Lower lobe of right lung (tissue), 2 donors: ENCODE data around the gene SDK1. TPM values are rescaled to one million over a fixed set of nuclear protein-coding genes. Genes with fewer than 3 reads are reported as not detected.
"Not testable (repeated sequence)": the region's sequence is repeated elsewhere in the genome, so short reads cannot be mapped to it uniquely, and the experiment has no call there.

Experiments
- ATAC-seq, 2 donors: fragments of 200-7000 bp; cut with Tn5 transposase; one replicate each; pipeline ENCODE4 v1.9.1; 2020 to 2022; ENCODE audit warnings: mild to moderate bottlenecking in 2 of 2, moderate library complexity in 2 of 2
- DNase-seq: peaks from one replicate; pipeline ENCODE4 v3.0.0-alpha.2; 2020
- H3K27ac ChIP-seq: fragments of 200-600 bp; one replicate; pipeline ENCODE4 v1.8.0; 2022
- H3K27me3 ChIP-seq: fragments of 200-600 bp; one replicate; pipeline ENCODE4 v1.8.0; 2022; ENCODE audit warnings: low read depth
- H3K36me3 ChIP-seq: fragments of 200-600 bp; one replicate; pipeline ENCODE4 v1.8.0; 2022; ENCODE audit warnings: mild to moderate bottlenecking
- H3K4me1 ChIP-seq: fragments of 200-600 bp; one replicate; pipeline ENCODE4 v1.8.0; 2022
- H3K4me3 ChIP-seq: fragments of 200-600 bp; one replicate; pipeline ENCODE4 v1.8.0; 2022; ENCODE audit warnings: mild to moderate bottlenecking
- H3K9me3 ChIP-seq: fragments of 200-600 bp; one replicate; pipeline ENCODE4 v1.8.0; 2022
- intact Hi-C: fragments of 100-400 bp; cut with DNase I; formaldehyde crosslinking; loops from one replicate; pipeline ENCODE4 v1.11.0; 2022
- total RNA-seq: library from RNA; stranded (reverse); fragmentation: NEBNext Ultra II Directional; extraction: Animal tissue kit (Norgen Biotek cat#: 25700); gene quantifications from one replicate; pipeline ENCODE4 v1.2.1, GENCODE V29; 2021
- TF ChIP-seq, protein P1 (sequence below): fragments of 200-600 bp; IDR thresholded peaks from one replicate; pipeline ENCODE4 v1.8.0; 2022; ENCODE audit warnings: antibody characterized with exemption, mild to moderate bottlenecking
- donor health status: DM: no; HTN: yes; CAD: no; lungs with severe emphysema.

The SDK1 gene
- total RNA-seq, 1 donor from 2014 or later = 10.0 TPM

DNA sequence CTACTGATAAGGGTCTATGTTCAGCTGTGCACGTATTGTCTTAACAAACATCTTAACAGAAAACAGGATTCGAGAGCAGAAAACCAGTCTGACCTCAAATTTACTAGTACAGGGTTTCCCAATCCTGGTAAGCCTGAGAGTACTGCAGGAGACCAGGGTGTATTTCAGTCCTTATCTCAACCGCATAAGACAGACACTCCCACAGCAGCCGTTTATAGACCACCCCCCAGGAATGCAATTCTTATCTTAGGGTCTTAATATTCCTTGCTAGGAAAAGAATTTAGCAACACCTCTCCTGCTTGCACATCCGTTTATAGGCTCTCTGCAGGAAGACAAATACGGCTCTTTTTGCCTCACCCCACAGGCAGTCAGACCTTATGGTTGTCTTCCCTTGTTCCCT, 277.3 kb downstream of the SDK1 start:
- no peak for ATAC-seq
- TF ChIP-seq, protein P1, sequence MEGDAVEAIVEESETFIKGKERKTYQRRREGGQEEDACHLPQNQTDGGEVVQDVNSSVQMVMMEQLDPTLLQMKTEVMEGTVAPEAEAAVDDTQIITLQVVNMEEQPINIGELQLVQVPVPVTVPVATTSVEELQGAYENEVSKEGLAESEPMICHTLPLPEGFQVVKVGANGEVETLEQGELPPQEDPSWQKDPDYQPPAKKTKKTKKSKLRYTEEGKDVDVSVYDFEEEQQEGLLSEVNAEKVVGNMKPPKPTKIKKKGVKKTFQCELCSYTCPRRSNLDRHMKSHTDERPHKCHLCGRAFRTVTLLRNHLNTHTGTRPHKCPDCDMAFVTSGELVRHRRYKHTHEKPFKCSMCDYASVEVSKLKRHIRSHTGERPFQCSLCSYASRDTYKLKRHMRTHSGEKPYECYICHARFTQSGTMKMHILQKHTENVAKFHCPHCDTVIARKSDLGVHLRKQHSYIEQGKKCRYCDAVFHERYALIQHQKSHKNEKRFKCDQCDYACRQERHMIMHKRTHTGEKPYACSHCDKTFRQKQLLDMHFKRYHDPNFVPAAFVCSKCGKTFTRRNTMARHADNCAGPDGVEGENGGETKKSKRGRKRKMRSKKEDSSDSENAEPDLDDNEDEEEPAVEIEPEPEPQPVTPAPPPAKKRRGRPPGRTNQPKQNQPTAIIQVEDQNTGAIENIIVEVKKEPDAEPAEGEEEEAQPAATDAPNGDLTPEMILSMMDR = no peak
- Histone ChIP-seq H3K4me3 (no peak overlapping the region), H3K27me3 (no peaks in the 10 kb centered on the region), H3K4me1 (no peaks in the 10 kb centered on the region), H3K36me3 (no peaks in the 10 kb centered on the region), H3K27ac (no peak overlapping the region), H3K9me3 (peaks cover 12% of the 10 kb centered on the region)
- intact Hi-C loops = no loop called here
- DNase-seq = no peak

DNA sequence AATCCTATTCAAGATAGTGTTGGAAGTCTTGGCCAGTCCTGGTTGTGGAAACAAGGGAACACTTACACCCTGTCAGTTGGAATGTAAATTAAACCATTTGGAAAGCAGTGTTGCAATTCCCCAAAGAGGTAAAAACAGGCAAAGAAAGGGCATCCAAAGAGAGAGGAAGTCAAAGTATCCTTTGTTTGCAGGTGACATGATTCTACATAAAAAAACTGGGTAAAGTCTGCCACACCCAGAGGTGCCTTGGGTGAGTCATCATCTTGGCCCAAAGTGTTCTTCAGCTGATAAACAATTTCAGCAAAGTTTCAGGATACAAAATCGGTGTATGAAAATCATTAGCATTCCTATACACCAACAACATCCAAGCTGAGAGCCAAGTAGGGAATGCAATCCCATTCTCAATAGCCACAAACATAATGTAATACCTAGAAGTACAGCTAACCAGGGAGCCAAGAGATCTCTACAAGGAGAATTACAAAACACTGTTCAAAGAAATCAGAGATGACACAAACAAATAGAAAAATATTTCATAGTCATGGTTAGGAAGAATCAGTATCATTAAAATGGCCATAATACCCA, 278.7 kb downstream of the SDK1 start:
- DNase-seq (no peak), ATAC-seq (no peak)
- H3K36me3 ChIP-seq = no peaks in the 10 kb centered on the region
- intact Hi-C loops = no loop called here
- TF ChIP-seq, protein P1 = no peak
- no peak overlapping the region for H3K4me3 ChIP-seq
- no peaks in the 10 kb centered on the region for H3K4me1 ChIP-seq
- peaks cover 12% of the 10 kb centered on the region for H3K9me3 ChIP-seq
- H3K27ac ChIP-seq = no peak overlapping the region
- no peaks in the 10 kb centered on the region for H3K27me3 ChIP-seq

DNA sequence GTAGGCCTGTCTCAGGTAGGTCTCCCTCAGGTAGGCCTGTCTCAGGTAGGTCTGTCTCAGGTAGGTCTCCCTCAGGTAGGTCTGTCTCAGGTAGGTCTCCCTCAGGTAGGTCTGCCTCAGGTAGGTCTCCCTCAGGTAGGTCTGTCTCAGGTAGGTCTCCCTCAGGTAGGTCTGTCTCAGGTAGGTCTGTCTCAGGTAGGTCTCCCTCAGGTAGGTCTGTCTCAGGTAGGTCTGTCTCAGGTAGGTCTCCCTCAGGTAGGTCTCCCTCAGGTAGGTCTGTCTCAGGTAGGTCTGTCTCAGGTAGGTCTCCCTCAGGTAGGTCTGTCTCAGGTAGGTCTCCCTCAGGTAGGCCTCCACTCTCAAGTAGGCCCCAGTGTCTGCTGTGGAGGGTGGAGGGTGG, 281.1 kb downstream of the SDK1 start:
- intact Hi-C loops = not testable (repeated sequence)

DNA sequence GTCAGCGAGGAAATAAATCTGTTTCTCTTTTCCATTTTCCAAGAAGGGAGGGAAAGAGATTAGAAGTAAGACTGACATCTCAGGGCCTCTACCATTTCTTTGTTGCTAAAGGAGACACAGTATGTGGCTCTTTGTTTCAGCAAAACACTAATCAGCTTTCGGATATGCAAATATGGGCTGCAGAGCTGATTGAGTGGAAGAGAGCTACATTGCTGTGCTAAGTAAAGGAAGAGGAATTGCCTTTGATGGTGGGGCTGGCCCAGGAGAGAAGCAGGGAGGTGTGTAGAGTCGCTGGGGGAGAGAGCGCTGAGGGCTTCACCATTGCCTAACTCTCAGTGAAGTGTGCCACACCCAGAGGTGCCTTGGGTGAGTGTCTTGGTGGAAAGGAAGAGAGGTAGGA, 284.8 kb downstream of the SDK1 start:
- H3K36me3 ChIP-seq = no peaks in the 10 kb centered on the region

More for the DNA sequence above, 281.1 kb downstream of the SDK1 start:
- not testable (repeated sequence) for H3K27ac ChIP-seq, H3K36me3 ChIP-seq, H3K4me1 ChIP-seq, H3K27me3 ChIP-seq, DNase-seq, H3K4me3 ChIP-seq, ATAC-seq
- H3K9me3 ChIP-seq = peaks cover 12% of the 10 kb centered on the region

DNA sequence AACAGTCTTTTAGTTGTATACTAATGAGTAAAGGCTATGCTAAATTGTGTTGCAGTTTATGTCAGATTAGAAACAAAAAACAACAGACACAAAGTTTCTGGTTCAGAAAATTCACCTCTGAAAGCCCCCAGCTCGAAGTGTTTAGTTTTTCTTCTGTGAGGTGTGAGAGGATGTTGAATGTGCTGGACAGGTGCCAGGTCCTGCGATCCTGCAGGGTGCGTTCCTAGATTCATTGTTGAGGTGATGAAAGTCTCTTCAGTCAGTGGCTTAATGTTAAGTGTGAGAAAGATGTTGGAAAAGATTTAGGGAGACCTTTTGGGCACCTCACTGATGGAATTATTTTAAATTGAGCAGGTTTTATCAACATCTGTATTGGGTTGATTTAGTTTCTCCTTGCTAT, 287.3 kb downstream of the SDK1 start:
- intact Hi-C loops = no loop called here
- no peak for ATAC-seq
- Histone ChIP-seq H3K4me1 (no peaks in the 10 kb centered on the region), H3K36me3 (no peaks in the 10 kb centered on the region), H3K4me3 (no peak overlapping the region), H3K27ac (no peak overlapping the region), H3K9me3 (no peaks in the 10 kb centered on the region), H3K27me3 (no peaks in the 10 kb centered on the region)
- TF ChIP-seq, protein P1 = no peak
- no peak for DNase-seq

More for the DNA sequence above, 284.8 kb downstream of the SDK1 start:
- intact Hi-C loops = no loop called here
- Histone ChIP-seq H3K27ac (no peak overlapping the region), H3K4me1 (no peaks in the 10 kb centered on the region), H3K27me3 (no peaks in the 10 kb centered on the region), H3K9me3 (no peaks in the 10 kb centered on the region), H3K4me3 (no peak overlapping the region)
- ATAC-seq (no peak), DNase-seq (no peak)
- TF ChIP-seq, protein P1 = no peak

DNA sequence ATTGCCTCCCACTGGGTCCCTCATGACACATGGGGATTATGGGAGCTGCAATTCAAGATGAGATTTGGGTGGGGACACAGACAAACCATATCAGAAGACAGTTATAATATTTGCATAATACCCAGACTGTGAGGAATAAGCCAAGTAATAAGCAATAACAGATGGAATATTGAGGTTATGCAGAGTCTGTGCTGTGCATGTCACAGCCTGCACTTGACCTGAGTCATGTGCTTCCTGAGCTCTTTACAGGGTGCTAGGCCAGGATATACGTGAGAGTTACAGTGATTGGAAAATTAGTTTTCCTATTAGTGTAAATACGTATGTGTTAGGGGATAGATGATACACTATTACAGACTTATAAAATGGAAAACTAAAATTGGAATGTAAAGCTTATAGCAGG, 288.7 kb downstream of the SDK1 start:
- Histone ChIP-seq H3K4me3 (no peak overlapping the region), H3K36me3 (no peaks in the 10 kb centered on the region), H3K4me1 (no peaks in the 10 kb centered on the region), H3K27me3 (no peaks in the 10 kb centered on the region), H3K9me3 (no peaks in the 10 kb centered on the region), H3K27ac (no peak overlapping the region)
- intact Hi-C loops = no loop called here
- TF ChIP-seq, protein P1 = no peak
- ATAC-seq (no peak), DNase-seq (no peak)
